ENCODE data around the gene FBXL13. TPM values are rescaled to one million over a fixed set of nuclear protein-coding genes. Genes with fewer than 3 reads are reported as not detected.
A peak's percentile ranks its signal among the peaks of the same experiment; 100 is the strongest.

The FBXL13 gene
- total and polyA plus RNA-seq, 11 donors = 0.16 to 1.2 (median 0.41) TPM; not detected in 1

GRCh38 chr7:102985176-102985783 lies 89.3 kb downstream of the FBXL13 start:
- intact Hi-C loops (cut with DNase I) = no loop called here
- Histone ChIP-seq H3K4me1 (peaks cover 0 to 18% (median 0%) of the 10 kb centered on the region in 12 donors), H3K36me3 (no peaks in the 10 kb centered on the region), H3K9me3 (peaks cover 0 to 2% (median 0%) of the 10 kb centered on the region in 12 donors), H3K4me3 (no peak overlapping the region), H3K27ac (no peak overlapping the region), H3K27me3 (no peaks in the 10 kb centered on the region)
- no peak for TF ChIP-seq CTCF (IDR thresholded peaks at IDR 0.05)
- TF ChIP-seq POLR2A (IDR thresholded peaks at IDR 0.05) = no peak
- ATAC-seq (no peak), DNase-seq (no peak)

- DNase-seq (no peak), ATAC-seq (peak in 3 of 4 donors; percentile 38 to 73 (median 42))
- Histone ChIP-seq H3K4me3 (no peak overlapping the region), H3K27me3 (no peaks in the 10 kb centered on the region), H3K9me3 (peaks cover 0 to 18% (median 6%) of the 10 kb centered on the region in 12 donors), H3K36me3 (no peaks in the 10 kb centered on the region), H3K4me1 (peaks cover 0 to 11% (median 0%) of the 10 kb centered on the region in 12 donors), H3K27ac (no peak overlapping the region)
- WGBS, 4 donors = 56 to 67% (median 60%) methylated on average over 7 of the region's 7 CpGs
- TF ChIP-seq CTCF (IDR thresholded peaks at IDR 0.05) = no peak
- no peak for TF ChIP-seq POLR2A (IDR thresholded peaks at IDR 0.05)
- intact Hi-C loops (cut with DNase I) = no loop called here
These were observed 91.0 kb downstream of the FBXL13 start for GRCh38 chr7:102983602-102984001.

GRCh38 chr7:102982235-102982634 lies 92.4 kb downstream of the FBXL13 start:
- DNase-seq (no peak), ATAC-seq (no peak)
- WGBS, 4 donors = 75 to 93% (median 86%) methylated on average over 1 of the region's 1 CpG
- H3K27ac ChIP-seq = no peak overlapping the region
- no peaks in the 10 kb centered on the region for H3K36me3 ChIP-seq
- H3K27me3 ChIP-seq = no peaks in the 10 kb centered on the region
- peaks cover 0 to 11% (median 0%) of the 10 kb centered on the region in 12 donors for H3K4me1 ChIP-seq
- peaks cover 0 to 19% (median 6%) of the 10 kb centered on the region in 12 donors for H3K9me3 ChIP-seq
- intact Hi-C loops (cut with DNase I) = no loop called here
- TF ChIP-seq POLR2A (IDR thresholded peaks at IDR 0.05) = no peak
- TF ChIP-seq CTCF (IDR thresholded peaks at IDR 0.05) = no peak
- no peak overlapping the region for H3K4me3 ChIP-seq

GRCh38 chr7:102981451-102981850 lies 93.1 kb downstream of the FBXL13 start:
- intact Hi-C loops (cut with DNase I) = no loop called here
- no peaks in the 10 kb centered on the region for H3K27me3 ChIP-seq
- H3K4me1 ChIP-seq = peaks cover 0 to 11% (median 0%) of the 10 kb centered on the region in 12 donors
- peaks cover 0 to 19% (median 6%) of the 10 kb centered on the region in 12 donors for H3K9me3 ChIP-seq
- TF ChIP-seq POLR2A (IDR thresholded peaks at IDR 0.05) (no peak), CTCF (IDR thresholded peaks at IDR 0.05) (no peak)
- ATAC-seq = no peak
- no peaks in the 10 kb centered on the region for H3K36me3 ChIP-seq
- H3K27ac ChIP-seq = no peak overlapping the region
- WGBS, 4 donors = 72 to 100% (median 92%) methylated on average over 2 of the region's 2 CpGs
- DNase-seq = no peak
- H3K4me3 ChIP-seq = no peak overlapping the region
